SHP77 (cell line): ENCODE results near the gene FBXL2.

ENCODE experiments used
- DNase-seq, 2 experiments: peaks; one replicate each; lab custom pipeline; 2025; lab: John Stamatoyannopoulos, UW

Gene FBXL2

GRCh38 chr3:33430061-33430460 is 152.8 kb downstream of the FBXL2 start:
- DNase-seq = no peak

- no peak for DNase-seq
These were observed 153.3 kb downstream of the FBXL2 start for GRCh38 chr3:33430571-33430970.

GRCh38 chr3:33433843-33434242 is 156.6 kb downstream of the FBXL2 start:
- no peak for DNase-seq
